Measurements from ENCODE around the gene MAP3K5. TPM values are rescaled to one million over a fixed set of nuclear protein-coding genes. Genes with fewer than 3 reads are reported as not detected.

MAP3K5 gene
- total RNA-seq, 4 donors from 2014 or later, result 18.7 to 24.1 (median 20.7) TPM

GRCh38 chr6:136567688-136568087 is 224.6 kb downstream of the MAP3K5 start:
- no peaks in the 10 kb centered on the region for H3K9me3 ChIP-seq
- H3K36me3 ChIP-seq, result peaks cover 6 to 38% (median 18%) of the 10 kb centered on the region in 4 donors
- no peak overlapping the region for H3K4me3 ChIP-seq
- whole genome bisulfite sequencing, result 93% methylated on average over 4 of the region's 4 CpGs
- TF ChIP-seq, protein P1, sequence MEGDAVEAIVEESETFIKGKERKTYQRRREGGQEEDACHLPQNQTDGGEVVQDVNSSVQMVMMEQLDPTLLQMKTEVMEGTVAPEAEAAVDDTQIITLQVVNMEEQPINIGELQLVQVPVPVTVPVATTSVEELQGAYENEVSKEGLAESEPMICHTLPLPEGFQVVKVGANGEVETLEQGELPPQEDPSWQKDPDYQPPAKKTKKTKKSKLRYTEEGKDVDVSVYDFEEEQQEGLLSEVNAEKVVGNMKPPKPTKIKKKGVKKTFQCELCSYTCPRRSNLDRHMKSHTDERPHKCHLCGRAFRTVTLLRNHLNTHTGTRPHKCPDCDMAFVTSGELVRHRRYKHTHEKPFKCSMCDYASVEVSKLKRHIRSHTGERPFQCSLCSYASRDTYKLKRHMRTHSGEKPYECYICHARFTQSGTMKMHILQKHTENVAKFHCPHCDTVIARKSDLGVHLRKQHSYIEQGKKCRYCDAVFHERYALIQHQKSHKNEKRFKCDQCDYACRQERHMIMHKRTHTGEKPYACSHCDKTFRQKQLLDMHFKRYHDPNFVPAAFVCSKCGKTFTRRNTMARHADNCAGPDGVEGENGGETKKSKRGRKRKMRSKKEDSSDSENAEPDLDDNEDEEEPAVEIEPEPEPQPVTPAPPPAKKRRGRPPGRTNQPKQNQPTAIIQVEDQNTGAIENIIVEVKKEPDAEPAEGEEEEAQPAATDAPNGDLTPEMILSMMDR (IDR thresholded peaks at IDR 0.05), result no peak
- no peak for TF ChIP-seq EP300 (IDR thresholded peaks at IDR 0.05)
- no peak for TF ChIP-seq POLR2A (IDR thresholded peaks at IDR 0.05; ENCODE audit: low read depth)
- TF ChIP-seq POLR2AphosphoS5 (IDR thresholded peaks at IDR 0.05), result no peak
- no peaks in the 10 kb centered on the region for H3K27me3 ChIP-seq
- H3K27ac ChIP-seq (replicated peaks in 1 of 4), result no peak overlapping the region
- intact Hi-C loops (cut with DNase I), result no loop called here
- peaks cover 0 to 3% (median 0%) of the 10 kb centered on the region in 4 donors for H3K4me1 ChIP-seq
- DNase-seq (ENCODE audit: extremely low spot score), result no peak

GRCh38 chr6:136566851-136567250 is 225.4 kb downstream of the MAP3K5 start:
- TF ChIP-seq POLR2A (IDR thresholded peaks at IDR 0.05; ENCODE audit: low read depth), result no peak
- TF ChIP-seq, protein P1 (IDR thresholded peaks at IDR 0.05), result no peak
- no peak for TF ChIP-seq POLR2AphosphoS5 (IDR thresholded peaks at IDR 0.05)
- no peak for TF ChIP-seq EP300 (IDR thresholded peaks at IDR 0.05)
- Histone ChIP-seq H3K27me3 (no peaks in the 10 kb centered on the region), H3K4me1 (peaks cover 0 to 3% (median 0%) of the 10 kb centered on the region in 4 donors), H3K9me3 (no peaks in the 10 kb centered on the region), H3K27ac (replicated peaks in 1 of 4) (no peak overlapping the region), H3K4me3 (no peak overlapping the region), H3K36me3 (peaks cover 6 to 43% (median 18%) of the 10 kb centered on the region in 4 donors)
- intact Hi-C loops (cut with DNase I), result no loop called here
- 74% methylated on average over 2 of the region's 2 CpGs for WGBS
- no peak for DNase-seq (ENCODE audit: extremely low spot score)

DNA sequence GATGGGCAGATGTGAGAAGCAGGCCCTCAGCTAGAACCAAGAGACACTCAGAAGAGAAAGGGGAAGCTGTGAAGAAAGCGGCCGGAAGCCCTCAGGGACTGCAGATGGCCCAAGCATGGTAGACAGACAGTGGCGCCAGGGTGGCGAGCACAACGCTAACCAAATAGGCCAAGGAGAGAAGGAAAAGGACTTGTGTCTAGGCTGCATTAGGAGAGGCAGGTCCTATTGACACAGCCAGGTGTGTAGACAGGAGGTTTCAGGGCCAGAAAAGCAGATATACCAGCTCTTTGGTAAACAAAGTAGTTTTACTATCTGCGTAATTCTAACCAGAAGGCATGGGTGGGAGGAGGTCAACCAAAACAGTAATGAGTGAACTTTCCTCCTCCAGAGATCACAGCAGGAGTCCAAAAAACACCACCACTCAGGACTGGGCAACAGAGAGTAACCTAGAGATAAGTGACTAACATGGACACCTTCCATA is 226.2 kb downstream of the MAP3K5 start:
- H3K27me3 ChIP-seq, result no peaks in the 10 kb centered on the region
- peaks cover 0 to 3% (median 0%) of the 10 kb centered on the region in 4 donors for H3K4me1 ChIP-seq
- intact Hi-C loops (cut with DNase I), result no loop called here
- no peak overlapping the region for H3K4me3 ChIP-seq
- H3K36me3 ChIP-seq, result peaks cover 9 to 45% (median 20%) of the 10 kb centered on the region in 4 donors
- WGBS, result 86% methylated on average over 6 of the region's 6 CpGs
- DNase-seq (ENCODE audit: extremely low spot score), result no peak
- no peaks in the 10 kb centered on the region for H3K9me3 ChIP-seq
- H3K27ac ChIP-seq (replicated peaks in 1 of 4), result no peak overlapping the region
- TF ChIP-seq EP300 (IDR thresholded peaks at IDR 0.05) (no peak), POLR2AphosphoS5 (IDR thresholded peaks at IDR 0.05) (no peak), POLR2A (IDR thresholded peaks at IDR 0.05; ENCODE audit: low read depth) (no peak)
- TF ChIP-seq, protein P1 (IDR thresholded peaks at IDR 0.05), result no peak

DNA sequence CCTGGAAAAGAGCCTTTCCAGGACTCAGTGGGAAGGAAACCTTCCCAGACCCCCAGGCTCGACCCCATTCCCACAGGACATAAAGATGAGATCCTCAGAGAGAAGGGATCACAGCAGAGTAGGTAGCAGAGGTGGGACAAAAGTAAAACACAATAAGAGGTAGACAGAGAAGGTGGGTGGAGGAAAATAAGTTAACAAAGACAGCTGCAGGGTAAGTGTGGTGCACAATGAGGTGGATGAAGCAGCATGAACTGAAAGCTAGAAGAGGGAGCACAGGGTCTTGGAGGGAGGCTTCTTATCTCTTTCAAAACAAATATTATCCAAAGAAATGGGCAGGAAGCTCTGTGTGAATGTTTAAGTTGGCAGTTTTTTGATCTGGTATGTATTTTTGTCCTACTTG is 228.1 kb downstream of the MAP3K5 start:
- DNase-seq (ENCODE audit: extremely low spot score), result no peak
- Histone ChIP-seq H3K27me3 (no peaks in the 10 kb centered on the region), H3K9me3 (no peaks in the 10 kb centered on the region), H3K36me3 (peaks cover 18 to 63% (median 24%) of the 10 kb centered on the region in 4 donors), H3K27ac (replicated peaks in 1 of 4) (no peak overlapping the region), H3K4me3 (no peak overlapping the region), H3K4me1 (peaks cover 0 to 3% (median 0%) of the 10 kb centered on the region in 4 donors)
- TF ChIP-seq POLR2A (IDR thresholded peaks at IDR 0.05; ENCODE audit: low read depth) (no peak), POLR2AphosphoS5 (IDR thresholded peaks at IDR 0.05) (no peak), EP300 (IDR thresholded peaks at IDR 0.05) (no peak)
- TF ChIP-seq, protein P1 (IDR thresholded peaks at IDR 0.05), result no peak
- intact Hi-C loops (cut with DNase I), result no loop called here
- 57% methylated on average over 1 of the region's 1 CpG for WGBS
